NCI-H2029 treated with DMSO at 0.1 percent for 48 hours (cell line): ENCODE data around the gene R3HDM1.
A peak's percentile ranks its signal among the peaks of the same experiment; 100 is the strongest.
"Not testable (repeated sequence)": the region's sequence is repeated elsewhere in the genome, so short reads cannot be mapped to it uniquely, and the experiment has no call there.

Source experiments
- DNase-seq: peaks from one replicate; lab custom pipeline; 2025; lab: John Stamatoyannopoulos, UW

R3HDM1 gene

DNA sequence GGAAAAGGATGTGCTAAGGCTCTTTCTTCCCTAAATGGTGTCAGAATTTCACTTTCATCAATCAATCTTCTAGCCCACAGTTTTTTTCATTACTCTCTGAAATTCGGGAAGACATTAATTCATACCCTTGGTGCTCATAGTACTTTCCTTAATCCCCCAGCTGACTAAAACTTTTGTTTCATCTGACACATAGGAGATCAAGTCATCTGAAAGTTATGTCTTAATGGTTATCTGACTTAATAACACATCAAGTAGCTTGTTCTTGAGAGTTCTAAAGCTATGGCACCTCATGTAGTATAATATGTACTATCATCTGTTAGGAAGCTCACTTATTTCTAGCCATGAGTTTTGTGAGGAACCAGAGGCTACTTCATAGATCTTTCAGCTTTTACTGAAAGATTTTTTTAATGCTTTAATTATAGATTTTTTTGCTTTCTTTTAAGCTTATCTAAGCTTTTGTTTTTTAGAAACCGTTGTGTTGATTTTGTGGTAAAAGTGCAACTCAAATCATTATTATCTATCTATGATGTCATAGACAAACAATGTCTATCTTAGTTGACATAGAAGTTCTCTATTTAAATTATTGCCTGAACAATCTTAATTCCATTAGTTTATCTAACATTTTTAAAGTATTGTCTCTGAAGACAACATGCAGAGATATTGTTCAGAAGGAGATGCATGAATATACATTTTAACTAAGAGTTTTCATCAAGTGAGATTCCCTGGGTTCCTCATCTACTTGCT lies 116.7 kb downstream of the R3HDM1 start:
- no peak for DNase-seq

DNA sequence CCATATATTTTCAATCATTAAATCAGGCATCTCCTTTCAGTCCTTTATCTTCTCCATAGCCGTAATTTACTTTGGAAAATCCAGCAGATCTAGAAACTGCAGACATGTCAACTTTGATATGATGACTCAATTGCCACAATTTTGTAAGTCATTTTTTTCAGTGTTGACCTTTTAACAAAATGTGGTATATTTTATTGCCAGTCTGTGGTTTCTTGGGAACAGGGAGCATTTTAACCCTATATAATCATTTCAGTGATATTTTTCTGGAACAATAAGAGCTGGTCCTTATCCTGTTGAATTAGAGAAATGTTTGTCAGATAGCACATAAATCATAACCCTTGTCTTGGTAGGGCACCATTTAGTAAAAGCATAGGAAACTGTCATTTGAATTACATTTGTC lies 119.4 kb downstream of the R3HDM1 start:
- no peak for DNase-seq

DNA sequence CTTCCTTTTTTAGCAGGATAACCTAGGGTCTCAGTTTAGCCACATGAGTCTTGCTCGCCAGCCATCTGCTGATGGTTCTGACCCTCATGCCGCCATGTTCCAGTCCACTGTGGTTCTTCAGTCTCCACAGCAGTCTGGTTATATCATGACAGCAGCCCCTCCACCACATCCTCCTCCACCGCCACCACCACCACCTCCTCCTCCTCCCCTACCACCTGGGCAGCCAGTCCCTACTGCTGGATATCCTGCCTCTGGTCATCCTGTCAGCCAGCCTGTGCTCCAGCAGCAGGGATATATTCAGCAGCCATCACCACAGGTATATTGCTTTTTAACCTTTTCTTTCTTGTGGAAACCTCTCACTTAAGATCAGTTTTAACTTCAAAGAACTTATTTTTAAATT lies 120.4 kb downstream of the R3HDM1 start:
- DNase-seq: no peak

DNA sequence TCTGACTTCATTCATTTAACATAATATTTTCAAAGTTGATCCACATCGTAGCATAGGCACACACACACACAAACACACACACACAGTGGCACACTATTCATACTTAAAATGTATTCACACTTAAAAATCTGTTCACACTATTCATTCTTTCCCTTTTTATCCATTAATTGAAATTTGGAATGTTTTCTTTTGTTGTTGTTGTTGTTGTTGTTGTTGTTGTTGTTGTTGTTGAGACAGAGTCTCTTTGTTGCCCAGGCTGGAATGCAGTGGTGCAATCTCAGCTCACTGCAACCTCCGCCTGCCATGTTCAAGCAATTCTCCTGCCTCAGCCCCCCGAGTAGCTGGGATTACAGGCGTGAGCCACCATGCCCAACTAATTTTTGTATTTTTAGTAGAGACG lies 123.0 kb downstream of the R3HDM1 start:
- not testable (repeated sequence) for DNase-seq

DNA sequence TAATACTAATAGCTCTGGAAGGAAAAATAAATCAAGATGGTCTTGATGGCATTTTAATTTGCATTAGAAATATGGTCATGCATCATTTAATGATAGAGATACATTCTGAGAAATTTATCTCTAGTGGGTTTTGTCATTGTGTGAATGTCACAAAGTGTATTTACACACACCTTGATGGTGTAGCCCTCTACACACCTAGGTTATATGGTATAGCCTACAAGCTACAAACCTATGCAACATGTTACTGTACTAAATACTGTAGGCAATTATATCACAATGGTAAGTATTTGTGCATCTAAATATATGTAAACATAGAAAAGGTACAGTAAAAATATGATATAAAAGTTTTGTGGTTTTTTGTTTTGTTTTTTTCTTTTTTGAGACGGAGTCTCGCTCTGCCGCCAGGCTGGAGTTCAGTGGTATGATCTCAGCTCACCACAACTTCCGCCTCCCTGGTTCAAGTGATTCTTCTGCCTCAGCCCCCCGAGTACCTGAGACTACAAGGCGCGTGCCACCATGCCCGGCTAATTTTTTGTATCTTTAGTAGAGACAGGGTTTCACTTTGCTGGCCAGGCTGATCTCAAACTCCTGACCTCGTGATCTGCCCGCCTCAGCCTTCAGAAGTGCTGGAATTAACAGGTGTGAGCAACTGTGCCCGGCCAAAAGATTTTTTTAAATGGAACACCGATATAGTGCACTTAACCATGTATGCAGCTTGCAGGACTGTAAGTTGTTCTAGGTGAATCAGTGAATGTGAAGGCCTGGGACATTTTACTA lies 126.7 kb downstream of the R3HDM1 start:
- DNase-seq: no peak

DNA sequence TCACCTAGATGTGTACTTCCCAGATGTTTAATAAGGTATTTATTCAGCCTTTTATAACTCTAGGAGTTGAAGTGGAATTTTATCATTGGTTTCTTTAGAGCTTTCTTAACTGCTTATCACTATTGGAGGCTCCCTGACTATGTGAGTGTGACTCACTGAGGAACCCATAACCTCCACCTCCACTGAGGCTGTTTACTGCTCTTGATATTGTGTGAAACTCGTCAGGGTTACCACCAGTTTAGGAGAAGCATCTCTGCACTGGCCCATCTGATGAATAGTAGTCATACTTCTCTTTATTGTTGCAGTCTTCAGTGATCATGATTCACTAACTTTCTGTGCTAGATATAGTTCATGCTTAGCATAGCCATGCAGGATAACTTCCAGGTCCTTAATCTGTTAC lies 130.8 kb downstream of the R3HDM1 start:
- DNase-seq: no peak

DNA sequence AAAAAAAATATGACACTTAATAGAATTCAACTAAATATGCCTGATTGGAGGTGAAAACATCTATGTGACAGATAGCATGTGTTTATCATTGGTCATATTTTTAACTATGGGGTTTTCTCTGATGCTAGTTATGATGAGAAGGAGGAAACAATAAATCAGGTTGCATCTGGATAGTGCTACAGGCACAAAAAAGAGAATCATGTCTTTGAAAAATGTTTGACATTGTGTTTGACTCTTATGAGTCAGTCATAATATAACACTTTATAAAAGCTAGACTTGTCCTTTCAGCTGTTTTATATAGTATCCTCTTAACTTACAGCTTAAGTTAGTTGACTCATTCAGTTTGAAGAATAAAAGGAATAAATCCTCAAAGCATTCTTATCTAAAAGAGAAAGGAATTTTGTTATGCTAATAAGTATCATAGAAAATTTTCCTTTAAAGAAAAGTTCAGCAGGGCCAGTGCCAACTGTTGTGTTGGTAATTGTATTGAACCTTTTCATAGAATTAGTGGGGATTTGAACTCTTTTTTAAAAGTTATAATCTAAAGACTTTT lies 131.9 kb downstream of the R3HDM1 start:
- no peak for DNase-seq

DNA sequence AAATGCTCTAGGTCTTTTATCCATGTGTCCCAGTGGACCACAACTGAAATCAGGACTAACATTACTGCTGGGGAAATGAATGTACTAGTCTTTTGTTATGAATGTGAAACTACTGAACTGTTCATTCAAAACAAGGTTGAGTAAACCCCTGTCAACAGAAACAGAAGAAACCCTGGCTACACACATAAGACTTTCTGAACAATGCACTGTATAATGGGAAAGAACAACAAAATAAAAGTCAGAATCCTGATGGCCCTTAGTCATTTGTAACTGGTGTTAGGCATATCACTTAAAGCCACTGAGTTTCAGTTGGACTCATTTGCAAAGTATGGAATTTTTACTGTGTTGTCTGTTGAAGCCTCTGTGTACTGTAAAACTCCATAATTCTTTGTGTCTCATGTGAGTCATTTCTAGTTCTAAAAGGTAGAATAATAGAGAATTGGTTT lies 133.4 kb downstream of the R3HDM1 start:
- no peak for DNase-seq

DNA sequence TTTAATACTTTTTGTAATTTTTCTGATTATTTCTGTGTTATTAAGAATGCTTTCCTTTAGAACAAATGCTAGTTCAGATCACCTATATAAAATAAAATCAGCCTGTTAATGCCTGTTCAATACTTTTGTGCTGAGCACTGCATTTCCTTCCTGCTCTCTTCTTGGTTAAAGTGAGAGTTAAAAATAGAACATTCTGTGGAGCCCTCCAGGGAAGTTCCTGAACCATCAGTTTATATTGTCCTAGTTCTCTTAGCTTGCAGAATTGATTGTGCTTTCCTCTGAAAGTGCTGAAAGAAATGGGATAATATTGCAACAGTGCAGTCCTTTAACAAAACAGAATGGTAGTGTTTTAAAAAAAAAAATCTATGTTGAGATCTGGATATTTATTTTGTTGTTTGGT lies 135.8 kb downstream of the R3HDM1 start:
- DNase-seq: no peak

DNA sequence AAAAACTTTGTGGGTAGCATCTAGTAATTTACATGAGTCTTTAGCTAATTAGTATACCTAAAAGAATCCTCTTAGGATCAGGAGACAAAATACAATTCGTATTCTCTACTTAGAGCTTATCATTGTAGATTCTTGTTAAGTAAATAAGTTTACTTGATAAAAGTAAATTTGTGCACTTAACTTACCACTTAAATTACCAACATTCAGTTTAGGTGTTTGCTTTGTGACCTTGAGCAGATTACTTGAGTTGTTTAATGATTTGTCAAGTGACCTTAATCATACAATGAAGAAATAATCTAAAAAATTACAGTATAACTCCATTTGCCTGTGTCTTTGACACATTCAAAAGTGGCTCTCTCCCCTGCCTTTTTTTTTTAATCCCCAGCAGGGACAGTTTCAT lies 143.2 kb downstream of the R3HDM1 start:
- no peak for DNase-seq

DNA sequence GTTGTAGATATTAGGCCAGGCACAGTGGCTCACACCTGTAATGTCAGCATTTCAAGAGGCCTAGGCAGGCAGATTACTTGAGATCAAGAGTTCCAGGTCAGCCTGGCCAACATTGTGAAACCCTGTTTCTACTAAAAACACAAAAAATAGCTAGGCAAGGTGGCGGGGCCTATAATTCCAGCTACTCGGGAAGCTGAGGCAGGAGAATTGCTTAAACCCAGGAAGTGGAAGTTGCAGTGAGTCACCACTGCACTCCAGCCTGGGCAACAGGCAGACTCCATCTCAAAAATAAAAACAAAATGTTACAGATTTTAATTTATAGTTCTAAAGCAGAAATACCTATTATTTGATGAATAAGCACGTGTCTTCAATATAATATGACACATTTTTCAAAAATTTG lies 144.7 kb downstream of the R3HDM1 start:
- DNase-seq: no peak

DNA sequence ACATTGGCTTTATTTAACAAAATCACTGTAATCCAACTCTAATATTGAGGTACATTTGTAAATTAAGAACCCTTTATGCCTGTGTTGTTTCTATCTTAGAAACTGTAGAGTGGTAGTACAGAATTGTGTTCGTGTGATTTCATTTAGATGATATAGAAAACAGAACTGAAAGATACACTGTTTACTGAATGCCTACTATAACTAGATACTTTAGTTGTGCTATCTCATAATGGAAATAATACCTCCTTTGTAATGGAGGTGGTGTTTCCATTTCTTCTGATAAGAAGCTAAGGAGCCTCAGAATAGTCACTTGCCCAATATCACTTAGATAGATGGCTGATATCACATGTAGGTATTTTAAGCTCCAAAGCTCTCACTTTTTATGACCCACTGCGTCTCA lies 147.8 kb downstream of the R3HDM1 start:
- DNase-seq: no peak

DNA sequence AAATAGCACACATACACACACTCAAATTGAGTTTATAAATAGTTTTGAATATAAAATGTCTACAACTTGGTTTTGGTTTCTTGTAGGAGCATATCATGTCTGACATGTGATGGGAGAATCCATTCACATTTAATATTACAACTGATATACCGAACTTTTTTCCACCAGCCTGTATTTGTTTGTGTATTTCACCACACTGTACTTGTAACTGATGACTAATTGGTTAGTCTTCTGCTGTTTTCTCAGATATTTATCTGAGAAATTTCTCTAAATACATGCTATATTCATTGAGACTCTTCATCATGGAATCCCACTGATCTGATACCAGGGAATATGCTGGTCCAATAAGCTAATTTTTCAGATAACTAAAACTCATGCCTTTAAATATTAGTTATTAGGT lies 154.1 kb downstream of the R3HDM1 start:
- no peak for DNase-seq

DNA sequence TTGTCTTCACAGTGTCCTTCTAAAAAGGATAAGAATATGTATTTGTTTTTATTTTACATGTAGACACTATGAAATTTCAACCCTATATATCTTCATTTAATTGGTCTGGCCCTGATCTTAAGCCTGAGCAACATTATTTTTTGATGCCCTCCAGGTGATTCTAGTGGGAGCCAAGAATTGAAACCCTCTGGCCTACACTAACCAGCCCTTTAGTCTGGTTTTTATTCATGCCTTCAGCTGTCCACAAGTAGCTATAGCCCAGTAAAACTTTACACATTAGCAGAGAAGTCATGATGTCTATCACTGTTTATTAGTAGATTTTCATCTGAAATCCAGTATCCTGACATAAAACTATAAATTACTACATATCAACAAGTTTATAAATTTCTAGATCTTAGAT lies 157.7 kb downstream of the R3HDM1 start:
- DNase-seq: no peak

DNA sequence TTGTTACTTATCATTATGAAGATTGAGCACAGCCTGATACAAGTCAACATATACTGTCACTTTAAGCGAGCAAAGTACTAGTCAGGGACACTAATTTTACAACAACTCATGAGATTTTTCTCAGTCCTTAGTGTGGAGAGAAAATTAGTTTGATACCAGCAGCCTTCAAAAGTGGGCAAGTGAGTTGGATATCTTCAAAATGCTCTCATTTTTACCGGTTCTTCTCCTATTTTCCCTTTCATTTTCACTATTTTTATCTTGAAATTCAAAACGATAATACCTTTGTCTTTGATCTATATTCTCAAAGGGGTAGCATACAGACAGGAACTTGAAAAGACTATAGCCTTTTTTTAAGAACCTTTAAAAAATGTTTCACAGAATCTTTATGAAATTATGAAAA lies 158.4 kb downstream of the R3HDM1 start:
- no peak for DNase-seq

DNA sequence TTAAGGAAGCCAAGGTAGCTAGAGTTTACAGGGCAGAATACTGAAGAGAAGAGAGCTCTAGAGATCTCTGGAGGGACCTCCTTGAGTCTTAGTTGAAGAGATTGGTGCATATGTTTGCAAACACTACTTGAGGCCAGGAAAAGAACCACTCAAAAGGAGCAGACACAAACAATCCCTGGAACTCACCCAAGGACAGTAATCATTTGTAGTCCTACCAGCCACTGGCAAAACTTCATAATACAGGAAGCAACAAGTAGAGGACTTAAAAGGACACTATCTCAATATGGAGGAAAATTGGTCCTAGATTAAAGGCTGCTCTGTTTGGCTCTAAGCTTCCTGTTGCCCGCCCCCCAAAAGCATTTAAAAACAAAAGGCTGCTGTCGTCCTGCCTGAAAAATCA lies 163.4 kb downstream of the R3HDM1 start:
- peak; percentile 30 for DNase-seq

DNA sequence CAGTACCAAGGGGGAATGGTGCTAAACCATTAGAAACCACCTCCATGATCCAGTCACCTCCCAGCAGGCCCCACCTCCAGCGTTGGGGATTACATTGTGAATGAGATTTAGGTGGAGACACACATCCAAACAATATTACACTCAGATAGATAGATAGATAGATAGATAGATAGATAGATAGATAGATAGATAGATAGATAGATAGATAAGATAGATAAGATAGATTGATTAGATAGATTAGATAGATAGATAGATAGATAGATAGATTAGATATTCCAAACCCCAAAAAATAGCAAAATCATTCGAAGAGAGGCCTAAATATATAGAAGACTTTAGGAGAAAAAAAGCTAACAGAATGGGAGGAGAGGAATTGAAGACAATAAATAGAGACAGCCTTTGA lies 167.6 kb downstream of the R3HDM1 start:
- no peak for DNase-seq

DNA sequence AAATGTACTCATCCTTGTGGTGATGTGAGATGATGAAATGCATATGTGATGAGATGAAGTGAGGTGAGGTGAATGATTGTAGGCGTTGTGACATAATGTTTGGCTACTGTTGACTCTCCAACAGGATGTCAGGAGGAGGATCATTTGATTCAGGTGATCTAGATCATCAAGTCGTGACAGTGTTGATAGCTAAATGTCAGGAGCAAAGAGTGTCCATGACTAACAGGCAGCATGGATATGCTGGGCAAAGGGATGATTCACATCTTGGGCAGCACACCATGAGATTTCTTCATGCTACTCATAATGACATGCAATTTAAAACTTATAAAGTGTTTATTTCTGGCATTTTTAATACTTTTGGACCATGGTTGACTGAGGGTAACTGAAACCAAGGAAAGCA lies 170.2 kb downstream of the R3HDM1 start:
- DNase-seq: no peak

DNA sequence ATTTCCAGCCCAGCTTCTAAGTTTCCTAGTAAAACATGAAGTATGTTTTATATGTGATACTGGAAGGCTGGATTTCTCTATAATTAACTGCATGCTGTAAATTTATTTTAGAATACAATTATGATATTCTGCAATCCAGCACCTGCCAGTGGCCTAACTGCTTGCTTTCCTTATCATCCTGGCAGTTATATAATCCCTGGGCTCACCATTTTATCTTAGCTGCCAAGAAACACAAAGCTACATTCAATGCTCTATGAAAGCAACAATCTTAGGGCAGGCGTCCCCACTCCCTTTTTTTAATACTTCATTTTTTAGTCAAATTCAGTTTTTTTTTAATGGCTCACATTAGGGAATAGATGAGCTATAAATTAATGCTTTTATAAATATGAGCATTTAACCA lies 172.0 kb downstream of the R3HDM1 start:
- DNase-seq: no peak

DNA sequence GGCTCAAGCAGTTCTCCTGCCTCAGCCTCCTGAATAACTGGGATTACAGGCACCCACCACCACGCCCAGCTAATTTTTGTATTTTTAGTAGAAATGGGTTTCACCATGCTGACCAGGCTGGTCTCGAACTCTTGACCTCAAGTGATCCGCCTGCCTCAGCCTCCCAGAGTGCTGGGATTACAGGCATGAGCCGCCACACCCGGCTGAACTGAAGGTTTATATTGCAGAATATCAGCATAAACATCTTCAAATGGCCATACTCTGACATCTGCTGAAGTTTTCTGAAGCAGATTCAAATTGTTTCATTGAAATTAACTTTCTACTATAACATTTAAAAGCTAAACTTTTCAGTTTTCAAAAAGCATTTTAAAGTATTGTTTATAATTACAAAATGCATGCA lies 172.8 kb downstream of the R3HDM1 start:
- DNase-seq: not testable (repeated sequence)

DNA sequence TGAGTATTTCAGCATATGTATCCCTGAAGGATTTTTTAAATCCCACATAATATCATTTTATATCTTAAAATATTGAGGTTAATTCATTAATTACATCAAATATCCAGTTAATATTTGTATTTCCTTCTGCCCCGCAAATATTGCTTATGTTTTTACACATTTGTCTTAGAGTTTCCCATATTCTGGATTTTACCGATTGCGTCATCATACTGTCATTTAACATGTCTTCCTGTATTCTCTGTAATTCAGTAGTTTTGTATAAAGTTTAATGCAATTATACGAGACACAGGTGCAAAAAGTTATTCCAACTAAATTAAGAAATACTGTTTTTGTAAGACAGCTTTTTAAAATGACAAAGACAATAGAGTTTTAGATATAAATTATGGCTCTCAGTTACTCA lies 176.9 kb downstream of the R3HDM1 start:
- no peak for DNase-seq

DNA sequence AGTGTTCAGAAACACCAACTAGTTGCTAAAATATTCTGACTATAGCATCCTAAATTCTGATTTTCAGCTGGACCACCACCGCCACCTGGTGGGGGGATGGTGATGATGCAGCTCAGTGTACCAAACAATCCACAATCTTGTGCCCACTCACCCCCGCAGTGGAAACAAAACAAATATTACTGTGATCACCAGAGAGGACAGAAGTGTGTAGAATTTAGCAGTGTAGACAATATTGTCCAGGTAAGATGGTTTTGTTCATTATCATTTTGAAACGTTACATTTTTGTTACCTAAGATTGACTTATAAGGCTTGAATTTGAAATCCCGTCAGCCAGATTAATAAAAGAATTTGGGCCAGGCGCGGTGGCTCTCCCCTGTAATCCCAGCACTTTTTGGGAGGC lies 178.7 kb downstream of the R3HDM1 start:
- DNase-seq: peak; percentile 7

DNA sequence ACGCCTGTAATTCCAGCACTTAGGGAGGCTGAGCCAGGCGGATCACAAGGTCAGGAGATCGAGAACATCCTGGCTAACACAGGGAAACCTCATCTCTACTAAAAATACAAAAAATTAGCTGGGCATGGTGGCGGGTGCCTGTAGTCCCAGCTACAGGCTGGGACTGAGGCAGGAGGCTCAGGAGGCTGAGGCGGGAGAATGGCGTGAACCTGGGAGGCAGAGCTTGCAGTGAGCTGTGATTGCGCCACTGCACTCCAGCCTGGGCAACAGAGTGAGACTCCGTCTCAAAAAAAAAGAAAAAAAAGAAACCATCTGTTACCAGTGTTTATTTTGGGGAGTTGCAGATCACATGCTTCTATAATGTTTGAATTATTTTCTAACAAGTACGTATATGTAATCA lies 183.8 kb downstream of the R3HDM1 start:
- not testable (repeated sequence) for DNase-seq
